ENCODE data around the gene TRMT44.

The TRMT44 gene

GRCh38 chr4:8492174-8492573 lies 51.6 kb downstream of the TRMT44 start:
- TF ChIP-seq CTBP1 (IDR thresholded peaks at IDR 0.05; ENCODE audit: borderline replicate concordance): no peak
- no peak for TF ChIP-seq ELF4 (IDR thresholded peaks at IDR 0.05)
- no peak for TF ChIP-seq FOXA1 (IDR thresholded peaks at IDR 0.05)
- TF ChIP-seq FOXK2 (IDR thresholded peaks at IDR 0.05): no peak
- no peak for TF ChIP-seq BHLHE40 (IDR thresholded peaks at IDR 0.05; ENCODE audit: borderline replicate concordance)
- no peak for TF ChIP-seq SP1 (IDR thresholded peaks at IDR 0.05)
- TF ChIP-seq NFRKB (IDR thresholded peaks at IDR 0.05): no peak
- TF ChIP-seq ARNT (IDR thresholded peaks at IDR 0.05): no peak
- no peak for TF ChIP-seq TARDBP (IDR thresholded peaks at IDR 0.05)
- TF ChIP-seq PKNOX1 (IDR thresholded peaks at IDR 0.05): no peak
- TF ChIP-seq HDGF (IDR thresholded peaks at IDR 0.05; ENCODE audit: borderline replicate concordance): no peak
- TF ChIP-seq ZNF384 (IDR thresholded peaks at IDR 0.05): no peak
- no peak for DNase-seq (ENCODE audit: extremely low spot score)
- POLR2A ChIA-PET: no interaction called here
- CTCF ChIA-PET: no interaction called here

GRCh38 chr4:8493484-8493883 lies 52.9 kb downstream of the TRMT44 start:
- ChIA-PET CTCF (no interaction called here), POLR2A (no interaction called here)
- DNase-seq (ENCODE audit: extremely low spot score): no peak
- TF ChIP-seq LEF1 (IDR thresholded peaks at IDR 0.05; ENCODE audit: borderline replicate concordance) (no peak), SUZ12 (IDR thresholded peaks at IDR 0.05) (no peak), SP1 (IDR thresholded peaks at IDR 0.05) (no peak), L3MBTL2 (conservative IDR thresholded peaks at IDR 0.05) (no peak), TARDBP (IDR thresholded peaks at IDR 0.05) (no peak)

GRCh38 chr4:8494218-8494617 lies 53.6 kb downstream of the TRMT44 start:
- ChIA-PET CTCF (no interaction called here), POLR2A (no interaction called here)
- no peak for DNase-seq (ENCODE audit: extremely low spot score)
- TF ChIP-seq FOXK2 (IDR thresholded peaks at IDR 0.05): no peak
- no peak for TF ChIP-seq L3MBTL2 (conservative IDR thresholded peaks at IDR 0.05)
- no peak for TF ChIP-seq SUZ12 (IDR thresholded peaks at IDR 0.05)
- TF ChIP-seq ELF4 (IDR thresholded peaks at IDR 0.05): no peak
- no peak for TF ChIP-seq LEF1 (IDR thresholded peaks at IDR 0.05; ENCODE audit: borderline replicate concordance)
- TF ChIP-seq ARNT (IDR thresholded peaks at IDR 0.05): no peak
- TF ChIP-seq NFRKB (IDR thresholded peaks at IDR 0.05): no peak
- TF ChIP-seq CTBP1 (IDR thresholded peaks at IDR 0.05; ENCODE audit: borderline replicate concordance): no peak
- TF ChIP-seq ZNF384 (IDR thresholded peaks at IDR 0.05): no peak

- DNase-seq (ENCODE audit: extremely low spot score): no peak
- TF ChIP-seq TARDBP (IDR thresholded peaks at IDR 0.05): no peak
- TF ChIP-seq SP1 (IDR thresholded peaks at IDR 0.05): no peak
- TF ChIP-seq CTBP1 (IDR thresholded peaks at IDR 0.05; ENCODE audit: borderline replicate concordance): no peak
- TF ChIP-seq PKNOX1 (IDR thresholded peaks at IDR 0.05): no peak
- ChIA-PET POLR2A (no interaction called here), CTCF (no interaction called here)
Measured at GRCh38 chr4:8494983-8495548, 54.5 kb downstream of the TRMT44 start.

GRCh38 chr4:8495803-8496202 lies 55.2 kb downstream of the TRMT44 start:
- no peak for TF ChIP-seq NFRKB (IDR thresholded peaks at IDR 0.05)
- no peak for TF ChIP-seq SUZ12 (IDR thresholded peaks at IDR 0.05)
- TF ChIP-seq L3MBTL2 (conservative IDR thresholded peaks at IDR 0.05): no peak
- no peak for TF ChIP-seq LEF1 (IDR thresholded peaks at IDR 0.05; ENCODE audit: borderline replicate concordance)
- TF ChIP-seq TARDBP (IDR thresholded peaks at IDR 0.05): no peak
- TF ChIP-seq ARNT (IDR thresholded peaks at IDR 0.05): no peak
- TF ChIP-seq ZNF384 (IDR thresholded peaks at IDR 0.05): no peak
- no peak for TF ChIP-seq BHLHE40 (IDR thresholded peaks at IDR 0.05; ENCODE audit: borderline replicate concordance)
- TF ChIP-seq FOXA1 (IDR thresholded peaks at IDR 0.05): no peak
- POLR2A ChIA-PET: no interaction called here
- CTCF ChIA-PET: interaction anchor here (0.6 kb wide), 1 partner anchor 13 kb away, joined by 3 read pairs; no protein-coding TSS in a partner anchor
- DNase-seq (ENCODE audit: extremely low spot score): no peak

GRCh38 chr4:8497762-8498161 lies 57.2 kb downstream of the TRMT44 start:
- ChIA-PET POLR2A (no interaction called here), CTCF (no interaction called here)
- no peak for DNase-seq (ENCODE audit: extremely low spot score)
- TF ChIP-seq L3MBTL2 (conservative IDR thresholded peaks at IDR 0.05): no peak

- ChIA-PET CTCF (no interaction called here), POLR2A (interaction anchor here (1.1 kb wide), 1 partner anchor 60 kb away, joined by 3 read pairs; the partner anchor contains the start of gene TRMT44)
- DNase-seq (ENCODE audit: extremely low spot score): no peak
- TF ChIP-seq PKNOX1 (IDR thresholded peaks at IDR 0.05) (no peak), FOXK2 (IDR thresholded peaks at IDR 0.05) (no peak), LEF1 (IDR thresholded peaks at IDR 0.05; ENCODE audit: borderline replicate concordance) (no peak), NFRKB (IDR thresholded peaks at IDR 0.05) (no peak), BHLHE40 (IDR thresholded peaks at IDR 0.05; ENCODE audit: borderline replicate concordance) (no peak), FOXA1 (IDR thresholded peaks at IDR 0.05) (no peak), ZNF384 (IDR thresholded peaks at IDR 0.05) (no peak), FOXM1 (IDR thresholded peaks at IDR 0.05; ENCODE audit: borderline replicate concordance) (no peak), HDGF (IDR thresholded peaks at IDR 0.05; ENCODE audit: borderline replicate concordance) (no peak), SUZ12 (IDR thresholded peaks at IDR 0.05) (no peak), ARNT (IDR thresholded peaks at IDR 0.05) (no peak), TARDBP (IDR thresholded peaks at IDR 0.05) (no peak), SP1 (IDR thresholded peaks at IDR 0.05) (no peak), L3MBTL2 (conservative IDR thresholded peaks at IDR 0.05) (no peak), CTBP1 (IDR thresholded peaks at IDR 0.05; ENCODE audit: borderline replicate concordance) (no peak), ELF4 (IDR thresholded peaks at IDR 0.05) (no peak)
Measured at GRCh38 chr4:8500966-8501365, 60.4 kb downstream of the TRMT44 start.
